OCI-LY7 (cell line): ENCODE measurements around the gene PCA3. TPM values are rescaled to one million over a fixed set of nuclear protein-coding genes. Genes with fewer than 3 reads are reported as not detected.

Experiments used
- BruUV-seq: library from RNA; stranded (reverse); fragments of 400-500 nt; replicated peaks from 2 replicates; lab custom pipeline; 2021; lab: Mats Ljungman, UMichigan
- CTCF ChIA-PET: fragments of 300-600 bp; sonication (Branson Sonifier 250); formaldehyde crosslinking; loops from one replicate; lab custom pipeline; 2022; ENCODE audit warnings: antibody characterized with exemption; ENCODE audit not compliant: unreplicated experiment; lab: Charles Lee
- POLR2A ChIA-PET: fragments of 300-600 bp; sonication (Branson Sonifier 250); formaldehyde crosslinking; loops from one replicate; lab custom pipeline; 2022; ENCODE audit warnings: antibody characterized with exemption; lab: Charles Lee
- DNase-seq: peaks from one replicate; pipeline ENCODE4 v3.0.0-alpha.2; 2015; ENCODE audit warnings: low spot score
- H2AFZ ChIP-seq: fragments of 200-600 bp; sonication (generic), shearing (Covaris generic); 2 replicates; pipeline ENCODE4 v1.6.1; 2014; ENCODE audit warnings: mild to moderate bottlenecking, antibody characterized with exemption, low read length, moderate library complexity
- H3K27ac ChIP-seq: fragments of 200-600 bp; sonication (generic); 2 replicates; pipeline ENCODE4 v1.5.1; 2014; ENCODE audit warnings: mixed run types, low read depth, mild to moderate bottlenecking, moderate library complexity, low read length, inconsistent platforms; ENCODE audit not compliant: poor library complexity, severe bottlenecking
- H3K36me3 ChIP-seq: fragments of 200-600 bp; sonication (generic); 2 replicates; pipeline ENCODE4 v1.6.1; 2014; ENCODE audit warnings: mild to moderate bottlenecking, antibody characterized with exemption, low read length, moderate library complexity, mixed read lengths; ENCODE audit not compliant: insufficient read depth
- H3K4me1 ChIP-seq: fragments of 200-600 bp; sonication (generic); 2 replicates; pipeline ENCODE4 v1.5.1; 2014; ENCODE audit warnings: mild to moderate bottlenecking, low read length; ENCODE audit not compliant: insufficient read depth, poor library complexity, severe bottlenecking
- H3K4me2 ChIP-seq: fragments of 200-600 bp; sonication (generic); 2 replicates; pipeline ENCODE4 v1.6.1; 2014; ENCODE audit warnings: mild to moderate bottlenecking, low read length
- H3K4me3 ChIP-seq: fragments of 200-600 bp; sonication (generic); 2 replicates; pipeline ENCODE4 v1.5.1; 2014; ENCODE audit warnings: mild to moderate bottlenecking, low read depth, low read length; ENCODE audit not compliant: poor library complexity, severe bottlenecking
- H3K79me2 ChIP-seq: fragments of 200-600 bp; sonication (generic); 2 replicates; pipeline ENCODE4 v1.6.1; 2016; ENCODE audit warnings: low read depth, mild to moderate bottlenecking, low read length, moderate library complexity, mixed read lengths; ENCODE audit not compliant: insufficient read depth
- H3K9me2 ChIP-seq: fragments of 200-600 bp; sonication (generic); 2 replicates; pipeline ENCODE4 v1.6.1; 2016; ENCODE audit warnings: mild to moderate bottlenecking, low read length, mixed read lengths; ENCODE audit not compliant: insufficient read depth
- H3K9me3 ChIP-seq: fragments of 200-600 bp; sonication (generic); 2 replicates; pipeline ENCODE4 v1.6.1; 2014; ENCODE audit warnings: mild to moderate bottlenecking, mixed run types, low read length, mixed read lengths
- H4K20me1 ChIP-seq: fragments of 200-600 bp; sonication (generic); 2 replicates; pipeline ENCODE4 v1.6.1; 2014; ENCODE audit warnings: mild to moderate bottlenecking, antibody characterized with exemption, low read length, moderate library complexity, mixed read lengths; ENCODE audit not compliant: insufficient read depth
- EZH2phosphoT487 ChIP-seq: fragments of 200-600 bp; sonication (generic); IDR thresholded peaks from 2 replicates; pipeline ENCODE4 v1.6.1; 2018; ENCODE audit warnings: low read depth, borderline replicate concordance, mild to moderate bottlenecking, mixed run types, antibody characterized with exemption, low read length, moderate library complexity, mixed read lengths
- intact Hi-C: fragments of 100-400 bp; cut with micrococcal nuclease; formaldehyde crosslinking; loops from one replicate; pipeline ENCODE4 v1.10.0; 2022; ENCODE audit not compliant: unreplicated experiment
- total RNA-seq, 2 experiments: library from RNA; depleted of rRNA in 1 of 2; stranded (reverse); fragments of >200 nt in 1 of 2; shearing (Covaris generic) in 1 of 2; gene quantifications; 2 replicates each; pipeline ENCODE4 v1.2.3, GENCODE V29; 2014 to 2022
- TF ChIP-seq, protein P1 (sequence below): fragments of 200-600 bp; sonication (generic); conservative IDR thresholded peaks from 2 replicates; pipeline ENCODE4 v1.5.1; 2014; ENCODE audit warnings: mild to moderate bottlenecking, antibody characterized with exemption, low read length, moderate library complexity, mixed read lengths

The PCA3 gene
- total RNA-seq, 2 experiments from 2014 or later: not detected

DNA sequence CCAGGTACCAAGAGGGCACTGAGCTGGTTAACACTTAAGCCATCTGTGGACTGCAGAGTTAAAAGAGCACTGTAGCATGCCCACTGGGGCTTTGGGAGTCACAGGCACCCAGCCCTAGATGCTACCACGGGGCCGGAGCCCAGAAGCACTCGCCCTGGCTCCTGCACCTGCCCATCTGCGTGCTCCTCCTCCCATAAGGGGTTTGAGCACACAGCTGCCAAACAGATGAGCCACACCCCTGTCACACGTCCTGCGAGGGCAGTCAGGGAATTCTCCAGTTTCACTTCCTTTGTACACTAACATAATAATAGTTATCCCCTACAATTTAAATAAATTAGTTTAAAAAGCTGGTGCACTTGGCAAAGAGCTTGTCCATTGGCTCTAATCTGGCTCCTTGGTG, 4.5 kb upstream of the PCA3 start:
- no peak overlapping the region for H3K27ac ChIP-seq

DNA sequence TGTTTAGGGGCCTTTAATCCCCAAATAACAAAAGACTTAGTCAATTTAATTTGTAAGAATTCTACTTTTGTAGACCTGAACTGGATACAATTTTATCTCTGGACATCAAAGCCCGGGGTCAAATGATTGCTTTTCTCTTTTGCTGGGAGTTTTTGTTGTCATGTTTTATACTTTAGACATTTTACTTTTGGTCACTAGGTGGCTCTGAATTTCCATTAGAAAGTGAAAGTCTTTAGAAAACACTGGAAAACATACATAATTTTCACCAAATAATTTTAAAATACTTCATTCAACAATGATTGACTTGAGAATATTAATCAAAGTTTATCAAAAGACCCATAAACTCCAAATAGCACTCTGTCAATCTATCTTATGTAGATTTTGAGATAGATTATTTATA, 2.8 kb upstream of the PCA3 start:
- Histone ChIP-seq H3K4me2 (no peak overlapping the region), H3K4me1 (peaks cover 5% of the 10 kb centered on the region), H3K4me3 (no peak overlapping the region), H4K20me1 (no peaks in the 10 kb centered on the region), H3K9me3 (no peaks in the 10 kb centered on the region), H3K36me3 (no peaks in the 10 kb centered on the region), H3K9me2 (no peaks in the 10 kb centered on the region), H2AFZ (no peak overlapping the region), H3K27ac (no peak overlapping the region), H3K79me2 (no peaks in the 10 kb centered on the region)
- DNase-seq: peak; percentile 5
- no peak for TF ChIP-seq EZH2phosphoT487
- TF ChIP-seq, protein P1, sequence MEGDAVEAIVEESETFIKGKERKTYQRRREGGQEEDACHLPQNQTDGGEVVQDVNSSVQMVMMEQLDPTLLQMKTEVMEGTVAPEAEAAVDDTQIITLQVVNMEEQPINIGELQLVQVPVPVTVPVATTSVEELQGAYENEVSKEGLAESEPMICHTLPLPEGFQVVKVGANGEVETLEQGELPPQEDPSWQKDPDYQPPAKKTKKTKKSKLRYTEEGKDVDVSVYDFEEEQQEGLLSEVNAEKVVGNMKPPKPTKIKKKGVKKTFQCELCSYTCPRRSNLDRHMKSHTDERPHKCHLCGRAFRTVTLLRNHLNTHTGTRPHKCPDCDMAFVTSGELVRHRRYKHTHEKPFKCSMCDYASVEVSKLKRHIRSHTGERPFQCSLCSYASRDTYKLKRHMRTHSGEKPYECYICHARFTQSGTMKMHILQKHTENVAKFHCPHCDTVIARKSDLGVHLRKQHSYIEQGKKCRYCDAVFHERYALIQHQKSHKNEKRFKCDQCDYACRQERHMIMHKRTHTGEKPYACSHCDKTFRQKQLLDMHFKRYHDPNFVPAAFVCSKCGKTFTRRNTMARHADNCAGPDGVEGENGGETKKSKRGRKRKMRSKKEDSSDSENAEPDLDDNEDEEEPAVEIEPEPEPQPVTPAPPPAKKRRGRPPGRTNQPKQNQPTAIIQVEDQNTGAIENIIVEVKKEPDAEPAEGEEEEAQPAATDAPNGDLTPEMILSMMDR: peak; percentile 76
- ChIA-PET POLR2A (no interaction called here), CTCF (no interaction called here)
- intact Hi-C loops: no loop called here
- BruUV-seq: no TSS peak

More for the DNA sequence above, 4.5 kb upstream of the PCA3 start:
- Histone ChIP-seq H3K9me3 (no peaks in the 10 kb centered on the region), H3K9me2 (no peaks in the 10 kb centered on the region), H3K4me1 (peaks cover 5% of the 10 kb centered on the region), H3K36me3 (no peaks in the 10 kb centered on the region), H3K79me2 (no peaks in the 10 kb centered on the region), H3K4me2 (peak overlapping the region; percentile 18; the same call in 1 of the 2 replicates), H2AFZ (no peak overlapping the region), H3K4me3 (no peak overlapping the region), H4K20me1 (no peaks in the 10 kb centered on the region)
- intact Hi-C loops: no loop called here
- no TSS peak for BruUV-seq
- TF ChIP-seq EZH2phosphoT487: no peak
- TF ChIP-seq, protein P1: no peak
- POLR2A ChIA-PET: no interaction called here
- peak; percentile 34 for DNase-seq
- CTCF ChIA-PET: no interaction called here

DNA sequence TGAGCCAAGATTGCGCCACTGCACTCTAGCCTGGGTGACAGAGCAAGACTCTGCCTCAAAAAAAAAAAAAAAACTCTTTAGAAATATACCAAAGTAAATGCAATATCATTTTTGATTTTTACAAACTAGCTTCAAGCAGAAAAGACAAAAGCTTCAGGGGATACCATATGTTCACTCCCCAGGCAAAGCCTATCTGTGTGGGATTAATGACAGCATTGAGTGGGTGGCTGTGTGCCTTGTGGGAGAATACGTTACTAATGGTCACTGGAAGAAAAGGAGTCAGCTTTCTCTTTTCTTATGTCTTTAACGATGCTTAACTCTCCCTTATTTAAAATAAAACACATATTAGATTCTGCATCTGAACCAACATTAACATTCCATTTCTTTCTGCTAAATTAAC, 1.9 kb downstream of the PCA3 start:
- Histone ChIP-seq H3K9me2 (no peaks in the 10 kb centered on the region), H3K4me3 (no peak overlapping the region), H3K79me2 (no peaks in the 10 kb centered on the region), H3K4me2 (no peak overlapping the region), H3K27ac (no peak overlapping the region), H3K9me3 (no peaks in the 10 kb centered on the region), H3K4me1 (no peaks in the 10 kb centered on the region), H2AFZ (no peak overlapping the region), H4K20me1 (no peaks in the 10 kb centered on the region), H3K36me3 (no peaks in the 10 kb centered on the region)
- no TSS peak for BruUV-seq
- CTCF ChIA-PET: no interaction called here
- POLR2A ChIA-PET: interaction anchor here (0.6 to 0.7 kb wide), 2 partner anchors 18 to 364 kb away, joined by 3 to 4 read pairs; no protein-coding TSS in a partner anchor
- intact Hi-C loops: no loop called here
- TF ChIP-seq, protein P1: no peak
- TF ChIP-seq EZH2phosphoT487: no peak
- no peak for DNase-seq
